ENCODE results near the gene JARID2. TPM values are rescaled to one million over a fixed set of nuclear protein-coding genes. Genes with fewer than 3 reads are reported as not detected.
A peak's percentile ranks its signal among the peaks of the same experiment; 100 is the strongest.

The JARID2 gene
- total and polyA plus RNA-seq, 9 of the 15 experiments (the other 6 are each of a cell fraction or from before 2014, with no cell fraction given) = 5.0 to 29.0 (median 15.6) TPM

DNA sequence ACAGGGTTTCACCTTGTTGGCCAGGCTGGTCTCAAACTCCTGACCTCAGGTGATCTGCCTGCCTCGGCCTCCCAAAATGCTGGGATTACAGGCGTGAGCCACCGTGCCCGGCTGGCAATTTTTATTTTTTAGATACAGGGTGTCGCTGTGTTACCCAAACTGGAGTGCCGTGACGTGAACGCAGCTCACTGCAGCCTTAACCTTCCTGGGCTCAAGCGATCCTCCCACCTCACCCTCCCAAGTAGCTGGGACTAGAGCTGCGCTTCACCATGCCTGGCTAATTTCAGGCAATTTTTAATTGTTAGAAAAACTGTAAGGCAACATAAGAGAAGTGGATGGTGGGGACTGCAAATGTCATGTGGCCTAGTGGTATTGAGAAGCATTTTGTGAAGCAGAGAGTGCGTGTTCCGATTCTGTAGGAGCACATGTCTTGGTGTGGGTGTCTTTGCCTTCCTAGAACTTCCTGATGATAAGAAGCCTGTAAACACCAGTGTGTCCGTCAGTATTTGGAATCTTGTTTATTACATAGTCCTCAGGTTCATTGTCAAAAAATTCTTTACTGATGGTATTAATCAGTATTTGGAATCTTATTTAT lies 18.0 kb downstream of the JARID2 start (continued):
- TF ChIP-seq, protein P1, sequence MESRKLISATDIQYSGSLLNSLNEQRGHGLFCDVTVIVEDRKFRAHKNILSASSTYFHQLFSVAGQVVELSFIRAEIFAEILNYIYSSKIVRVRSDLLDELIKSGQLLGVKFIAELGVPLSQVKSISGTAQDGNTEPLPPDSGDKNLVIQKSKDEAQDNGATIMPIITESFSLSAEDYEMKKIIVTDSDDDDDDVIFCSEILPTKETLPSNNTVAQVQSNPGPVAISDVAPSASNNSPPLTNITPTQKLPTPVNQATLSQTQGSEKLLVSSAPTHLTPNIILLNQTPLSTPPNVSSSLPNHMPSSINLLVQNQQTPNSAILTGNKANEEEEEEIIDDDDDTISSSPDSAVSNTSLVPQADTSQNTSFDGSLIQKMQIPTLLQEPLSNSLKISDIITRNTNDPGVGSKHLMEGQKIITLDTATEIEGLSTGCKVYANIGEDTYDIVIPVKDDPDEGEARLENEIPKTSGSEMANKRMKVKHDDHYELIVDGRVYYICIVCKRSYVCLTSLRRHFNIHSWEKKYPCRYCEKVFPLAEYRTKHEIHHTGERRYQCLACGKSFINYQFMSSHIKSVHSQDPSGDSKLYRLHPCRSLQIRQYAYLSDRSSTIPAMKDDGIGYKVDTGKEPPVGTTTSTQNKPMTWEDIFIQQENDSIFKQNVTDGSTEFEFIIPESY (CRISPR knock-in tag; IDR thresholded peaks at IDR 0.05) = 0 out of 2 replicates have a peak, but pooled peaks have one; percentile 86
- TF ChIP-seq, protein P2, sequence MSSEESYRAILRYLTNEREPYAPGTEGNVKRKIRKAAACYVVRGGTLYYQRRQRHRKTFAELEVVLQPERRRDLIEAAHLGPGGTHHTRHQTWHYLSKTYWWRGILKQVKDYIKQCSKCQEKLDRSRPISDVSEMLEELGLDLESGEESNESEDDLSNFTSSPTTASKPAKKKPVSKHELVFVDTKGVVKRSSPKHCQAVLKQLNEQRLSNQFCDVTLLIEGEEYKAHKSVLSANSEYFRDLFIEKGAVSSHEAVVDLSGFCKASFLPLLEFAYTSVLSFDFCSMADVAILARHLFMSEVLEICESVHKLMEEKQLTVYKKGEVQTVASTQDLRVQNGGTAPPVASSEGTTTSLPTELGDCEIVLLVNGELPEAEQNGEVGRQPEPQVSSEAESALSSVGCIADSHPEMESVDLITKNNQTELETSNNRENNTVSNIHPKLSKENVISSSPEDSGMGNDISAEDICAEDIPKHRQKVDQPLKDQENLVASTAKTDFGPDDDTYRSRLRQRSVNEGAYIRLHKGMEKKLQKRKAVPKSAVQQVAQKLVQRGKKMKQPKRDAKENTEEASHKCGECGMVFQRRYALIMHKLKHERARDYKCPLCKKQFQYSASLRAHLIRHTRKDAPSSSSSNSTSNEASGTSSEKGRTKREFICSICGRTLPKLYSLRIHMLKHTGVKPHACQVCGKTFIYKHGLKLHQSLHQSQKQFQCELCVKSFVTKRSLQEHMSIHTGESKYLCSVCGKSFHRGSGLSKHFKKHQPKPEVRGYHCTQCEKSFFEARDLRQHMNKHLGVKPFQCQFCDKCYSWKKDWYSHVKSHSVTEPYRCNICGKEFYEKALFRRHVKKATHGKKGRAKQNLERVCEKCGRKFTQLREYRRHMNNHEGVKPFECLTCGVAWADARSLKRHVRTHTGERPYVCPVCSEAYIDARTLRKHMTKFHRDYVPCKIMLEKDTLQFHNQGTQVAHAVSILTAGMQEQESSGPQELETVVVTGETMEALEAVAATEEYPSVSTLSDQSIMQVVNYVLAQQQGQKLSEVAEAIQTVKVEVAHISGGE (CRISPR knock-in tag; IDR thresholded peaks at IDR 0.05) = no peak
- TF ChIP-seq, protein P3, sequence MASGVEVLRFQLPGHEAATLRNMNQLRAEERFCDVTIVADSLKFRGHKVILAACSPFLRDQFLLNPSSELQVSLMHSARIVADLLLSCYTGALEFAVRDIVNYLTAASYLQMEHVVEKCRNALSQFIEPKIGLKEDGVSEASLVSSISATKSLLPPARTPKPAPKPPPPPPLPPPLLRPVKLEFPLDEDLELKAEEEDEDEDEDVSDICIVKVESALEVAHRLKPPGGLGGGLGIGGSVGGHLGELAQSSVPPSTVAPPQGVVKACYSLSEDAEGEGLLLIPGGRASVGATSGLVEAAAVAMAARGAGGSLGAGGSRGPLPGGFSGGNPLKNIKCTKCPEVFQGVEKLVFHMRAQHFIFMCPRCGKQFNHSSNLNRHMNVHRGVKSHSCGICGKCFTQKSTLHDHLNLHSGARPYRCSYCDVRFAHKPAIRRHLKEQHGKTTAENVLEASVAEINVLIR (CRISPR knock-in tag; IDR thresholded peaks at IDR 0.05) = 0 out of 2 replicates have a peak, but pooled peaks have one; percentile 36
- peak; percentile 18; the same call in 1 of the 2 replicates for TF ChIP-seq ETV5 (CRISPR knock-in tag; IDR thresholded peaks at IDR 0.05; ENCODE audit: low read depth)
- peak; percentile 64 to 71; a peak in 2 of 4 replicates for TF ChIP-seq FOXK2 (conservative IDR thresholded peaks at IDR 0.05 in 1 of 2, IDR thresholded peaks at IDR 0.05 in 1 of 2; ENCODE audit: low read depth in 2 of 2)
- TF ChIP-seq ESRRA (IDR thresholded peaks at IDR 0.05; ENCODE audit: borderline replicate concordance, low read depth) = peak; percentile 27; the same call in 1 of the 2 replicates
- TF ChIP-seq, protein P4, sequence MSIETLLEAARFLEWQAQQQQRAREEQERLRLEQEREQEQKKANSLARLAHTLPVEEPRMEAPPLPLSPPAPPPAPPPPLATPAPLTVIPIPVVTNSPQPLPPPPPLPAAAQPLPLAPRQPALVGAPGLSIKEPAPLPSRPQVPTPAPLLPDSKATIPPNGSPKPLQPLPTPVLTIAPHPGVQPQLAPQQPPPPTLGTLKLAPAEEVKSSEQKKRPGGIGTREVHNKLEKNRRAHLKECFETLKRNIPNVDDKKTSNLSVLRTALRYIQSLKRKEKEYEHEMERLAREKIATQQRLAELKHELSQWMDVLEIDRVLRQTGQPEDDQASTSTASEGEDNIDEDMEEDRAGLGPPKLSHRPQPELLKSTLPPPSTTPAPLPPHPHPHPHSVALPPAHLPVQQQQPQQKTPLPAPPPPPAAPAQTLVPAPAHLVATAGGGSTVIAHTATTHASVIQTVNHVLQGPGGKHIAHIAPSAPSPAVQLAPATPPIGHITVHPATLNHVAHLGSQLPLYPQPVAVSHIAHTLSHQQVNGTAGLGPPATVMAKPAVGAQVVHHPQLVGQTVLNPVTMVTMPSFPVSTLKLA (conservative IDR thresholded peaks at IDR 0.05) = peak; percentile 85 to 90
- peak; percentile 46; the same call in 1 of the 2 replicates for TF ChIP-seq NFRKB (IDR thresholded peaks at IDR 0.05; ENCODE audit: low read depth)
- peak in 1 of 2 experiments; percentile 89; a peak in 2 of 4 replicates for TF ChIP-seq HDAC1 (IDR thresholded peaks at IDR 0.05)
- peak; percentile 47; the same call in 1 of the 2 replicates for TF ChIP-seq DMBX1 (CRISPR knock-in tag; IDR thresholded peaks at IDR 0.05; ENCODE audit: borderline replicate concordance)
- peak; percentile 42; the same call in 1 of the 2 replicates for TF ChIP-seq BCOR (IDR thresholded peaks at IDR 0.05)
- TF ChIP-seq EGR1 (conservative IDR thresholded peaks at IDR 0.05) = peak; percentile 73
- 0 out of 2 replicates have a peak, but pooled peaks have one; percentile 23 for TF ChIP-seq SMARCA5 (IDR thresholded peaks at IDR 0.05)
- TF ChIP-seq, protein P5, sequence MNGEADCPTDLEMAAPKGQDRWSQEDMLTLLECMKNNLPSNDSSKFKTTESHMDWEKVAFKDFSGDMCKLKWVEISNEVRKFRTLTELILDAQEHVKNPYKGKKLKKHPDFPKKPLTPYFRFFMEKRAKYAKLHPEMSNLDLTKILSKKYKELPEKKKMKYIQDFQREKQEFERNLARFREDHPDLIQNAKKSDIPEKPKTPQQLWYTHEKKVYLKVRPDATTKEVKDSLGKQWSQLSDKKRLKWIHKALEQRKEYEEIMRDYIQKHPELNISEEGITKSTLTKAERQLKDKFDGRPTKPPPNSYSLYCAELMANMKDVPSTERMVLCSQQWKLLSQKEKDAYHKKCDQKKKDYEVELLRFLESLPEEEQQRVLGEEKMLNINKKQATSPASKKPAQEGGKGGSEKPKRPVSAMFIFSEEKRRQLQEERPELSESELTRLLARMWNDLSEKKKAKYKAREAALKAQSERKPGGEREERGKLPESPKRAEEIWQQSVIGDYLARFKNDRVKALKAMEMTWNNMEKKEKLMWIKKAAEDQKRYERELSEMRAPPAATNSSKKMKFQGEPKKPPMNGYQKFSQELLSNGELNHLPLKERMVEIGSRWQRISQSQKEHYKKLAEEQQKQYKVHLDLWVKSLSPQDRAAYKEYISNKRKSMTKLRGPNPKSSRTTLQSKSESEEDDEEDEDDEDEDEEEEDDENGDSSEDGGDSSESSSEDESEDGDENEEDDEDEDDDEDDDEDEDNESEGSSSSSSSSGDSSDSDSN (IDR thresholded peaks at IDR 0.05; ENCODE audit: borderline replicate concordance in 1 of 2, low read depth in 2 of 2, low read length in 2 of 2) = 0 out of 4 replicates have a peak, but pooled peaks of 1 of the 2 experiments have one; percentile 45

Measured in K562 (cell line).